DMS79 treated with DMSO at 0.1 percent for 48 hours (cell line): Measurements from ENCODE around the gene ZNF564.
"Not testable (repeated sequence)": the region's sequence is repeated elsewhere in the genome, so short reads cannot be mapped to it uniquely, and the experiment has no call there.

ENCODE experiments used
- DNase-seq: peaks from one replicate; lab custom pipeline; 2025; lab: John Stamatoyannopoulos, UW

The ZNF564 gene

DNA sequence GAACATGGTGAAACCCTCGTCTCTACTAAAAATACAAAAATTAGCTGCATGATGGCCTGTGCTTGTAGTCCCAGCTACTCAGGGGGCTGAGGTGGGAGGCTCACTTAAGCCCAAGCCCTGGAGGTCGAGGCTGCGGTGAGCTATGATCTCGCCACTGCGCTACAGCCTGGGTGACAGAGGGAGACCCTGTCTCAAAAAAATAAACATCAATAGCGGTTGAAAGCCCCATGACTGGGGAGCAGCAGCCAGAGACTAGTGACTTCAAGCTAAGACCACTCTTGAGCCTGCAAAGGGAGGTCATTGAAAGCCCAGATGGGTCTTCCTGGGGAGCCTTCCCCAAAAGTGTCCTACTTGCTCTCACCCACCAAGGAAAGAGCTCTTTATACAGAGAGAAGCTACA lies 54.8 kb downstream of the ZNF564 start:
- no peak for DNase-seq

DNA sequence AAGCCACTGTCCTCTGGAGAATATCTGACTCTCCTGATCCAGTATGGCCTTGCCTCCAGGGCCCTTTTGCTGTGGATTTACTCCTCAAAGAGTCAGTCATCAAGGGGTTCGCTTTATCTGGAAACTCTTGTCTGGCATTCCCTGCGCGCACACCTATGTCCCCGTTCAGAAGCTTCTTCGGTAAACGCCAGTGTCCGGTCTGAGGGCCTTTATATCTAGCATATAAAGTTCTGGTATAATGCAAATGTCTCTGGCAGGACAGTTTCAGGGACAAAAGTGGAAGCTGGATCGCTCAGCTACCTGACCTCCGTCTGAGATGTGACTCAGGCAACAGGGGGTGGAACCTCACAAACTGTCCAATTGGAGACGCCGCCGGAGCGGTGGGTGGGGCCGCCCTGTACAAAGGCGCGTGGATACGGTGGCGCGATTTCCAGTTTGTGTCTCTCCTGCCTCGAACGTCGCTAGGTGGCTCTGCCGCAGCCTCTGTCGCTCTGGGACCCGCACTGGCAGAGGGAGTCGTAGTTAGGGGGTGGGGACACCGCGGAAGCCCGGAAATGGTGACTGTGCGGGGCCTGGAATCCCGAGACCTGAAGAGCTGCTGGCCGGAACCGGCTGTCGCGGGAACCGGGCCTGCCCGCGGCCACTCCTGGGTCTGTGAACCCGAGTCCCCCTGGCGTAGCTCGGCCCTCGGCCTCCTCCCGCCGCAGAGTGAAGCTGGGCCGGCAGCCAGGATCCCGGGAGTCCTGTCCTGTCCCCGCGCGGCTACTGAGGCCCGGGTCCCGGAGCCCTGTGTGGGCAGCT lies 56.1 kb downstream of the ZNF564 start:
- peak; percentile 98 for DNase-seq

DNA sequence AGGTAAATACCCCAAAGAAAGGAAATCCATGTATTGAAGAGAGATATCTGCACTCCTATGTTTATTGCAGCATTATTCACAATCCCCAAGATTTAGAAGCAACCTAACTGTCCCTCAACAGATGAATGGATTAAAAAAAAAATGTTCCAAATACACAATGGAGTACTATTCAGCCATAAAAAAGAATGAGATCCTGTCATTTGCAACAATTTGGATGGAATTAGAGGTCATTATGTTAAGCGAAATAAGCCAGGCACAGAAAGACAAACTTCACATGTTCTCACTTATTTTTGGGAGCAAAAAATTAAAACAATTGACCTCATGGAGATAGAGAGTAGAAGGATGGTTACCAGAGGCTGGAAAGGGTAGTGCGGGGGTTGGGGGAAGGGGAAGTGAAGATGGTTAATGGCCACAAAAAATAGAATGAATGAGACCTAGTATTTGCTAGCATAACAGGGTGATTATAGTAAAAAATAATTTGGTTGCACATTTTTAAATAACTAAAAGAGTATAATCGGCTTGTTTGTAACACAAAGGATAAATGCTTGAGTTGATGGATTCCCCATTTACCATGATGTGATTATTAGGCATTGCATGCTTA lies 56.9 kb downstream of the ZNF564 start:
- DNase-seq, result no peak

DNA sequence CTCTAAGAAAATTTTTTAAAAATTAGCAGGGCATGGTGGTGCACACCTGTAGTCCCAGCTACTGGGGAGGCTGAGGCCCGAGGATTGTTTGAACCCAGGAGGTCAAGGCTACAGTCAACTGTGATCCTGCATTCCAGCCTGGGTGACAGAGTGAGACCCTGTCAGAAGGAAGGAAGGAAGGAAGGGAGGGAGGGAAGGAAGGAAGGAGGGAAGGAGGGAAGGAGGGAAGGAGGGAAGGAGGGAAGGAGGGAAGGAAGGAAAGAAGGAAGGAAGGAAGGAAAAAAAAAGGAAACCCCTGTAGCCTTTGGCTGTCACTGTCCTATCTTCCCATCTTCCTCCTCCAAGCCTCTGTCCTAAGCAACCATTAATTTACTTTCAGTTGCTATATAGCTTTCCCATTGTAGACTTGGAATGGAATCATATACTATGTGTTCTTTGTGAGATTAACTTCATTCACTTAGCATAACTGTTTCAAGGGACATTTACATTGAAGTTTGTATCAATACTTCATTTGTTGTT lies 65.0 kb downstream of the ZNF564 start:
- DNase-seq, result not testable (repeated sequence)

DNA sequence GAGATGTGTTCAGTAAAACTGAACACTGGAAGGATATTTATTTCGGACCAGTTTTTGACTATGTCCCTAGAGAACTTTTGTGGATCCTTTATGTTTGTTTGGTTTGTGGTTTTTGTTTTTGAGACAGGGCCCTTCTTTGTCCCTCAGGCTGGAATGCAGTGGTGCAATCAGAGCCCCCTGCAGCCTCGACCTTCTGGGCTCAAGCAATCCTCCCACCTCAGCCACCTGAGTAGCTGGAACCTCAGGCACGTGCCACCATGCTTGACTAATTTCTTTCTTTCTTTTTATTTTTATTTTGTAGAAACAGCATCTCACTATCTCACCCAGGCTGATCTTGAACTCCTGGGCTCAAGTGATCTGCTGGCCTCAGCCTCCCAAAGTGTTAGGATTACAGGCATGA lies 65.7 kb downstream of the ZNF564 start:
- DNase-seq, result no peak

DNA sequence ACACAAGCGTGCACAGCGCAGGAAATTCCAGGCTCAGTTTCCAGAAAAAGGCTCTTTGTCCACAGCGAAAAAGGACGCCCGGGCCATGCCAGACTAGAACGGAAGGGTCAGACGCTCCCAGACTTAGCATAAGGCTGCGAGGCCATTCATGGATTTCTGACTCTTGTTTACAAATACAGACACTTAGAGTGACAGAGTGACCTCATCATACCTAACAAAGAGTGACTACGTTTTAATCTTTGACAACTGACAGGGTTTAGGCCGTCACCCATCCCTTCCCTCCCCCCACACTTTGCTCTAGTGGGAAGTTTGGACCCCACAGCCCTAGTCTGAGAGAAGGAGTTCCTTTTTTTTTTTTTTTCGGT lies 66.2 kb downstream of the ZNF564 start:
- no peak for DNase-seq

DNA sequence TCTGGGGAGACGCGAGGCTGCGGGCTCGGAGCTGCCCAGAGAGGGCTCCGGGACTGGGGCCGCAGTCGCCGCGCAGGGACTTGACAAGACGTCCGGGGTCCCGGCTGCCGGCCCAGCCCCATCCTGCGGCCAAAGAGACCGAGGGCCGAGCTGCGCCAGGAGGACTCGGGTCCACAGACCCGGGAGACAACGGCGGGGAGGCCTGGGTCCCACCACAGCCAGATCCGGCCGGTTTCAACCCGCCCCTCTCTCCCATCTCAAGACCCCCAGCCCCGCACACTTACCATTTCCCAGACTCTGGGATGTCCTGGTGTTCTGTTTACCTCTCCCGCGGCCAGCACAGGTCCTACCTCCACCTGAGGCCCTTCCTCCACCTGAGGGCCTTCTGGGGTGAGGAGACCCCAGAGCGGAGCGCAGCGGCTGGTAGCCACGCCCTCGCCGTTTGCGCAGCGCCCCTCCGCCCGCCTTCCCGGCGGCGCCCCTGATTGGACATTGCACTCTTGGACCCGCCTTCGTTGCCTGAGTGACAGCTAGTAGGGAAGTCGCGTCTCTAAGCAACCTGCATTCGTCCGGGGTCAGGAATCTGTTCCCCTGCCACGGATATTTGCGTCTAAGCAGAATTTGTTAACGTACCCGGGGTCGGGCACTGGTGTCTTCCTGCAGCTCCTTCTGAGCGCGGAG lies 66.8 kb downstream of the ZNF564 start, which contains the start of gene ZNF709:
Gene ZNF709, minus strand, starts transcription at position 446 of the 681 bp plus-strand sequence. Its CDS starts 159 bp downstream, at position 287.
- peak; percentile 96 for DNase-seq

DNA sequence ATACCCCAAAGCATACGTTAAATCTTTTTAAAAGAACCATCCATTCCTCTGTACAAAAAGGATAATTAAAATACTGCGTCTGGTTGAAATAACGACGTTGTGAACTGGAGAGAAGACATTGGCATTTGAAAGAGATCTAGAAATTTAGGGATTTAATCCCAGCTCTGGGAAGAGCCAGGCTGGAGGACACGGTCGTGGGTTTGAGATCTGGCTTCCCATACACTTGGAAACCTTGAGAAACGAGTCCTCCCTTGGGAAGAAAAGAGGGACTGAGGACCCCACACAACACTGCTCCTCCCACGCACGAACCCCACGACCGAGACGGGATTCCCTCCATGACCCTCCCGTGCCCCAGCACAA lies 67.3 kb downstream of the ZNF564 start:
- no peak for DNase-seq

DNA sequence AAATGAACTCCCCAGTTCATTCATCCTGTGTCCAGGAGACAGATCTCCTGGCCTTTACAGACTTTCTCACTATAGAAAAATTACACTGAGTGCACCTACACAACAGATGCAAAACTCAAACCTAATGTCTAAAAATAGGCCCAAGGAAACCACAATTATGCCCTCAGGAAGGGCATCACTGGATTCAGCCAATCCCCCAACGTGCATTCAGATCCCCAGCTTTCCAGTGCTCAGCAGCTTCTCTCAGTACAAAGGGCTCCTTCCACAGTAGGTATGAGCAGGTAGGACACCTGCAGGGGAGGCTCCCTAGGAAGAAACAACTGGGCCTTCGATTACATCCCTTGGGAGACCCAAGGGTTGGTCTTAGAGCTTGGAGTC lies 68.8 kb downstream of the ZNF564 start:
- no peak for DNase-seq

DNA sequence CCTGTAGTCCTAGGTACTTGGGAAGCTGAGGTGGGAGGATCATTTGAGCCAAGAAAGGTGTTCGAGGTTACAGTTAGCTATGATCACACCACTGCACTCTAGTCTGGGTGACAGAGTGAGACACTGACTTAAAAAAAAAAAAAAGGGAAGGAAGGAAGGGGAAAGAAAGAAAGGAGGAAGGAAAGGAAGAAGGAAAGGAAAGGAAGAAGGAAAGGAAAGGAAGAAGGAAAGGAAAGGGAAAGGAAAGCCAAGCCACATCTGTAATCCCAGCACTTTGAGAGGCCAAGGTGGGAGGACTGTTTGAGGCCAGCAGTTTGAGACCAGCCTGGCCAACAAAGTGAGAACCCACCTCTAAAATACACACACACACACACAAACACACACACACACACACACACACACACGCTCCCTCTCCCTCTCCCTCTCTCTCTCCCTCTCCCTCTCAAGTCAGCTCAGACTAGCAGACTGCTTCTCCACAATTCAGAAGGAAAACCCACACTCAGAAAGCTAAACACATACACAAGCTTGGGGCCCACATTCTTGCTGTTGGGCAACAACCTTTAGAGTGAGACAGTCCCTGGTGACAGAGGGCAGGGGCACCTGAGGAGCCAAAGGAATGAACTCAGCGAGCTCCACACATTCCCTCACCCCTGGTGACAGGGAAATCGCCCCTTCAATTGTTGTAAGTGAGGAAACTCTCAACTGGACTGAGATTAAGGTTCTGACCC lies 69.3 kb downstream of the ZNF564 start:
- DNase-seq, result no peak

DNA sequence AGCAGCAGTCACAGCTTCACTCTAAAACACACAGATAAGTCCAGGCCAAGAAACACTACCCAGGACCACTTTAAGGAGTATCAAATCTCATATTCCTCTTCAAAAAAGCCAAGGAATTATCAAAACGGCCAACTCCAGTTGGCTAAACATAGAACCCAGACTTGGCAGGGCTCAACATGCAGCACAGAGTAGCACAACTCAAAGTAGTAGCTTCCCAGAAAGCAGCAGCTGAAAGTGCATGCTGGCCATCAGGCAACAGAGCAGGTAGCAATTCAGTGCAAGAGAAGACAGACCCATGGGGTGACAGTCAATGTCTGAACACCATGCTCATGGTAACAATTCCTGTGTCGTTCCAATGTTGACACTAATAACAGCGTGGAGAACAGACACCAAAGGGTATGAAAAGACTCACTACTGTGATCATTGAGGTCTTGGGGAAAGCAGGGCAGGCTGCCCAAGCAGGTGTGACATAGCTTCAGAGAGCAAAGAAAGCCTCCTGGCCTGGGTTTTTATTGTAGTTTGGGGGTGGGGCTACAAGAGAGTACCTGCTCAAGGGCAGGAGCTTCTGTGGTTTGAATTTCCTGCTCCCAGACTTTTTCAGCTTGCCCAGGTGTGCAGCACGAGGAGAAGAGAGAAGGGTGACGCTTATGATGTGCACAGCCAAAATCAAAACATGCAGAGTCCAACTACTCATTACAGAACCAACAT lies 72.9 kb downstream of the ZNF564 start:
- no peak for DNase-seq
